ENCODE results near the gene RAP2C.
A peak's percentile ranks its signal among the peaks of the same experiment; 100 is the strongest.

The RAP2C gene

DNA sequence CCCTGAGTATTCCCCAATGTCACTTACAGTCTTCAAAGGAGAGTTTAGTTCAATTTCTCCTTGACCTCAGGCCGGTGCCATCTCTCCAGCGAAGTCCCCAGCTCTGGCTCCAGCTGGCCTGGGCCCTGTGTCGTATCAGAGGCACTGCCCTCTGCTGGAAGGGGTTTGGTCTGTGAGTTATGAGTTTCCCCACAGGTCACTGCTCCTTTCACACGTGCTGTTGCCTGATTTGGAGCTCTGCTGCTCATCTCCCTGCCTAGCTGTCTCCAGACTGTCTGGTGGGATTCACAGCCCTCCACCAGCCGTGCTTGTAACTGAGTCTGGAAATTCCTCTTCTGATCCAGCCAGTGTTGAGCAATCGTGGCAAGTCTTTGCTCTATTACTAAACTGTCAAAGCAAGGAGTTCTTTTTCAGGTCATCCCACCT is at the start of gene RAP2C:
Gene RAP2C (minus strand): TSS at position 105 of the 426 bp plus-strand sequence. CDS start 2,179 bp downstream, outside the sequence.
- DNase-seq = peak; percentile 83

GRCh38 chrX:132267392-132267791 is 48.1 kb upstream of the RAP2C start:
- no peak for DNase-seq

DNA sequence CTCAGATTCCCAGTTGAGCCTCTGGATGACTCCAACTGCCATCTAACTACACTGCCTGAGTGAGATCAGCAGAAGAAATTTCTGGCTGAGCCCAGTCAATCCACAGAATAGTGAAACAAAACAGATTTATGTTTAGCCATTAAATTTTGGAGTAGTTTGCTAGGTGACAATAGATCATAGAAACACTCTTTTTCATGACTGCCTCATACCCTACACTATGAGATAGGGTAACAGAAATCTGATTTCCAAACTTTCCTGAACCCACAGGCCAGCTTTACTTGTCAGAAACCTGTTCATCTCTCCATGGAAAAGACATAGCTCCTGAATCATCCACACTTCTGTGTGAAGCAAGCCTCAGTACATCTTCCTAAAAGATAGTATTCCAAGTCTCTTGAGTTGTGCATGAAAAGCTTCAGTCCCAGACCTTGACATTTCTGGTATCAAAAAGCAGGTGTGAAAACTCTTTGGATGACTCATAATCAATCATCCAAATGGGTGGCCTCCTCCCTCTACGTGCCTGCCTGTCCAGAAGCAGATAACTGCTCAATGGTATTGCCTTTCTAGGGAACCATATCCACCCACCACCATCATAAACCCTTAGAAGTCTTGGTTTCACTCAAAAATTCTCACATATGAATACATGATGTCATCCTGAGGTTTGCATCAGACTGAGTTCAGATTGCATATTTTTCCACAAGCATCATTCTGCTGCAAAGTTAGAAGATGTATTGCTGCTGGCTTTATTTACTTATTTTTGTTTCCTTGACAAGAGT is 47.5 kb upstream of the RAP2C start:
- DNase-seq = no peak

- DNase-seq = no peak
These were observed 43.9 kb upstream of the RAP2C start for GRCh38 chrX:132263127-132263526.

DNA sequence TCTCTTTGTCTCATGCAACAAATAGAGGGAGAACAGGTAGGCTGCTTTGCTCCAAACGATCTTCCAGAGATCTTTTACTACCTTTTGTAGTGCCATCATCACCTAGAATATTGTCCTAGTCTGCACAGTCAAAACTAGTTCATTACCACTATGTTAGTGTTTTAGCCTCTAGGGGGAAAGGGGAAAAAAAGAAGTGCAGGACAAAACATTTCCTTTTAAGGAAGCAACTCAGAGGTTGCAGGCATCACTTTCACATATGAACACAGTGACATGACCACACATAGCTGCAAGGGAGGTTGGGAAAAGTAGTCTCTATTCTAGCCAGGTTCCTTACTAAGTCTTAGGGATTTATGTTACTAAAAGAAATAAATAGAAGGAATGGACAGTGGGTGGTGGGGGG is 39.3 kb upstream of the RAP2C start:
- DNase-seq = no peak

GRCh38 chrX:132257116-132257515 is 37.9 kb upstream of the RAP2C start:
- DNase-seq = no peak

DNA sequence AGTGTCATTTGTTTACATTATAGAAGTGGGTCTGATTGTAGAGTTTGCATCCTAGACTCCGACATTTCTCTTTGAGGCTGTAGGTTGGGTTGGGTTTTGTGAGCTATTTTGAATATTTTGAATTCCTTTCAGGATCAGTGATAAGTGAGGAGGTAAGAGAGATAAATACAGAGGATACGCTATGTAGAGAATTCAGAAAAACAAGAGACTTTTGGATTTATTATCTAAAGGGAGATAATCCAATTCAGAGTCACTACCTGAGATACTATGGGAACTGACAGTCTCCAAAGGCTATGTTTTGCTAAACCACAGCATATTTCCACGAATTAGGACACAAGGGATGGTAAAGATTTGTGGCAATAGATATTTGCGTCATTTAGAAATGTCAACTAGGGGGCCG is 16.9 kb upstream of the RAP2C start:
- DNase-seq = no peak

- no peak for DNase-seq
These were observed 16.2 kb upstream of the RAP2C start for GRCh38 chrX:132235488-132235887.

DNA sequence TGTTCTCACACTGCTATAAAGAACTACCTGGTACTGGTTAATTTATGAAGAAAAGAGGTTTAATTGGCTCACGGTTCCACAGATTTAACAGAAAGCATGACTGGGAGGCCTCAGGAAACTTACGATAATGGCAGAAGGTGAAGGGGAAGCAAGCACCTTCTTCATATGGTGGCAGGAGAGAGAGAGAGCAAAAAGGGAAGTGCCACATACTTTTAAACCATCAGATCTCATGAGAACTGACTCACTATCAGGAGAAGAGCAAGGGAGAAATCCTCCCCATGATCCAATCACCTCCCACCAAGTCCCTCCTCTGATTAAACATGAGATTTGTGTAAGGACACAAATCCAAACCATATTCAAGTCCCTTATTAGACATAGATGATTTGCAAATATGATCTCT is 12.3 kb upstream of the RAP2C start:
- no peak for DNase-seq

- no peak for DNase-seq
These were observed 8.3 kb upstream of the RAP2C start for GRCh38 chrX:132227383-132228112.

GRCh38 chrX:132226169-132226568 is 6.9 kb upstream of the RAP2C start:
- no peak for DNase-seq

- peak; percentile 91 for DNase-seq
These were observed 991 bp downstream of the RAP2C start for GRCh38 chrX:132218100-132218812.

GRCh38 chrX:132217203-132218073 is 1.8 kb downstream of the RAP2C start:
- DNase-seq = peak; percentile 90

GRCh38 chrX:132216806-132217202 is 2.4 kb downstream of the RAP2C start:
- peak; percentile 29 for DNase-seq

GRCh38 chrX:132216283-132216682 is 3.0 kb downstream of the RAP2C start:
- DNase-seq = no peak

- no peak for DNase-seq
These were observed 4.7 kb downstream of the RAP2C start for GRCh38 chrX:132214518-132214917.

- DNase-seq = no peak
These were observed 9.7 kb downstream of the RAP2C start for GRCh38 chrX:132209527-132209926.

DNA sequence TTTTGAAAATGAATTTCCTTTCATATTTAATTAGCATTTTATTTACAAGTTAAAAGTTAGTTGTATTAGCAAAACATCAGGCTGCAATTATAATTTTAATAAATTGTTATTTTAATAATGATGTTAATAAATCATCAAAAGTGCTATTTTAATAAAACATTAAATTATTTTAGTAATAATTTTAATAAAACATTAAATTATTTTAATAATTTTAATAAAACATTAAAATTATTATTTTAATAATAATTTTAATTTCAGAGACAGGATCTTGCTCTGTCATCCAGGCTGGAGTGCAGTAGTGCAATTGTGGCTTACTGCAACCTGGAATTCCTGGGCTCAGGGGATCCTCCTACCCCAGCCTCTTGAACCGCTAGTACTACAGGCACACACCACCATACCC is 10.8 kb downstream of the RAP2C start:
- no peak for DNase-seq

DNA sequence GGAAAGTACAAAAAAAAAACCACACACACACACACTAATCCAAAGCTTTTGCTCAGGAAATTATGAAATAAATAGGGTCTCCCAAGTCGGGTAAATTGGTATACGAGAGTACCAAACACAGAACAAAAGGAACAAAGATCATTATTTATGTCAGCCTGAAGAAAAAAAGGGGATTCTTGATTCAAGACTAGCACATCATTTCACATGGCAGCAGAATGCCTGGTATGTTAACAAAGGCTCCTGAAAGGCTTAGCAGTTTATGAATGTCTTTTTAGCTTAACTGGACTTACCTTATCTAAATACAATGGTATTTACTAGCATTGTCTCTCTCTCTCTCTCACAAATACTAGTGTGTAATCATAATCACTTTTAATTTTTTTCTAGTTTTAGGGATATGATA is 11.3 kb downstream of the RAP2C start:
- DNase-seq = no peak

DNA sequence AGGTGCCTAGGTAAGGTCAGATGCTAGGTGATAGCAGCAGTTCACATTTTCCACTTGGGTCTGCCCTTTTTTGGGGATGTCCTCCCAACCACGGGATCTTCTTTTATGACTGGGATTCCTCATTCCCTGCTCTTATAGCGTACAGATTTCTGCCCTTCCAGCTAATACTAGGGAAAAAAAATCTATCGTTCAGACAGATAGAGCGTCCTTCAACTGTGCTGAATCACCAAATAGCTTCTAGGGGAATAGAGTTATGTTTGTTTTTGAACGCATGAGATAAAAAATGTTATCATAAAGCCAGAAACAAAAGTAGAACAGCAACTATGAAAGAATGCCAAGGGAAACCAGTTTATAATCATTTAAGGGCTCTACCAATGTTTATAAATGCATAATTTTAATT is 13.0 kb downstream of the RAP2C start:
- no peak for DNase-seq

GRCh38 chrX:132204629-132205028 is 14.6 kb downstream of the RAP2C start:
- no peak for DNase-seq

DNA sequence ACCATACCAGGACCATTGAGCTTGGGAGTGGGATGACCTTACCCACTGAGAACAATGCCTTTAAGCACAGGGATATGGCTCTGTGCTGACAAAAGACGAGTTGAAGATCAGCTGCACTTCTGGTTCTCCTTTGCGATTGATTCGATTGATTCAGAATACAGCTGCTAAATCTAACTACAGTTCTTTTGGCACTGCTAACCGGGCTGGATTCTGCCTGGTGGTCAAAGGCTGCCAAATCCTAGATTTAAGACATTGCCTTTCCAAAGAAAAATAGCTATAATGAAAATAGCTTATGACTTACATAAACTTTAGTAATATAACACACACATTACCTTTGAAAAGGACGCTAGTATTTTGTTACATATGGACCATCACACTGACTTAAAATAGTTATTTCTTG is 18.3 kb downstream of the RAP2C start:
- DNase-seq = no peak

DNA sequence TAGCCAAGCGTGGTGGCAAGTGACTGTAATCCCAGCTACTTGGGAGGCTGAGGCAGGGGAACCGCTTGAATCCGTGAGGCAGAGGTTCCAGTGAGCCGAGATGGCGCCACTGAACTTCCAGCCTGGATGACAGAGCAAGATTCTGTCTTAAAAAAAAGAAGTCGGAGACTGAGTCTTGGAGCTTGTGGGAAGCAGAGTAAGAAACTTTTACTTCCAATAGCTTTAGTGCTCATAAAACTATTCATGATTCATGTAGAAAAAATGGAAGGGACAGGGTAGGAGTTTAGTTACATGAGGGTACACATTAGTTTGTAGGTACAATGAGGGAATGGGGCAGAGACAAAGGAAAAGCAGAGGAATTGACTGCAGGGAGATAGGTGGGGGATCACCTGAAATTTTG is 19.3 kb downstream of the RAP2C start:
- no peak for DNase-seq

All from RPMI8226 (cell line).